Hematopoietic multipotent progenitor cell treated with erythropoietin and hydrocortisone succinate and interleukin-3 and kit ligand, for 4 days (in vitro differentiated cells): ENCODE results near the gene SYN1.
A peak's percentile ranks its signal among the peaks of the same experiment; 100 is the strongest.
"Not testable (repeated sequence)": the region's sequence is repeated elsewhere in the genome, so short reads cannot be mapped to it uniquely, and the experiment has no call there.

Source experiments
- DNase-seq: peaks from one replicate; pipeline ENCODE4 v3.0.0-alpha.2; 2015

SYN1 gene

GRCh38 chrX:47619486-47620302 lies at the start of gene SYN1:
Gene SYN1, minus strand, starts transcription at chrX:47619857. Its CDS starts 129 bp downstream, at chrX:47619728.
- peak; percentile 91 for DNase-seq

- DNase-seq = not testable (repeated sequence)
Measured at GRCh38 chrX:47665797-47666196, 46.1 kb upstream of the SYN1 start.

- DNase-seq = no peak
Measured at GRCh38 chrX:47664737-47665136, 45.1 kb upstream of the SYN1 start.

GRCh38 chrX:47662144-47662657 lies 42.5 kb upstream of the SYN1 start:
- DNase-seq = peak; percentile 53

- no peak for DNase-seq
Measured at GRCh38 chrX:47661539-47661938, 41.9 kb upstream of the SYN1 start.

GRCh38 chrX:47659421-47659726 lies 39.7 kb upstream of the SYN1 start:
- DNase-seq = no peak

- DNase-seq = peak; percentile 97
Measured at GRCh38 chrX:47658684-47659420, 39.2 kb upstream of the SYN1 start, which contains the start of gene UXT. Gene UXT, minus strand, starts transcription at chrX:47659180. Its CDS starts 253 bp downstream, at chrX:47658927.

GRCh38 chrX:47658301-47658683 lies 38.6 kb upstream of the SYN1 start:
- no peak for DNase-seq

GRCh38 chrX:47651043-47651905 lies 31.6 kb upstream of the SYN1 start:
- no peak for DNase-seq

- DNase-seq = peak; percentile 98
Measured at GRCh38 chrX:47650164-47651042, 30.7 kb upstream of the SYN1 start, which contains the start of gene ELK1. Gene ELK1, minus strand, starts transcription at chrX:47650563. Its CDS starts 9,122 bp downstream, at chrX:47641441.

GRCh38 chrX:47649781-47650163 lies 30.1 kb upstream of the SYN1 start:
- DNase-seq = no peak

GRCh38 chrX:47649271-47649670 lies 29.6 kb upstream of the SYN1 start:
- DNase-seq = no peak

- no peak for DNase-seq
Measured at GRCh38 chrX:47648376-47648775, 28.7 kb upstream of the SYN1 start.

- DNase-seq = no peak
Measured at GRCh38 chrX:47646636-47647035, 27.0 kb upstream of the SYN1 start.

- DNase-seq = no peak
Measured at GRCh38 chrX:47645530-47645929, 25.9 kb upstream of the SYN1 start.

- peak; percentile 44 for DNase-seq
Measured at GRCh38 chrX:47644557-47645091, 25.0 kb upstream of the SYN1 start.

GRCh38 chrX:47643926-47644325 lies 24.3 kb upstream of the SYN1 start:
- peak; percentile 66 for DNase-seq

- no peak for DNase-seq
Measured at GRCh38 chrX:47638816-47639215, 19.2 kb upstream of the SYN1 start.

GRCh38 chrX:47637546-47638195 lies 18.0 kb upstream of the SYN1 start:
- DNase-seq = peak; percentile 89

GRCh38 chrX:47634871-47635575 lies 15.4 kb upstream of the SYN1 start:
- no peak for DNase-seq
